CD4-positive, alpha-beta T cell treated with Interleukin-17A for 4 hours (primary cell): ENCODE data around the gene TOMM40.
A peak's percentile ranks its signal among the peaks of the same experiment; 100 is the strongest.
"Not testable (repeated sequence)": the region's sequence is repeated elsewhere in the genome, so short reads cannot be mapped to it uniquely, and the experiment has no call there.

Experiments used
- DNase-seq: peaks from one replicate; pipeline ENCODE4 v3.0.0-alpha.2; 2020; ENCODE audit warnings: mixed read lengths

Gene TOMM40

GRCh38 chr19:44891016-44891882, at the start of gene TOMM40:
Gene TOMM40 (plus strand): TSS chr19:44891254. CDS start chr19:44891416, 162 bp downstream.
- DNase-seq: peak; percentile 100

GRCh38 chr19:44845286-44845611, 45.8 kb upstream of the TOMM40 start:
- no peak for DNase-seq

GRCh38 chr19:44845612-44846454, 45.2 kb upstream of the TOMM40 start, which contains the start of gene NECTIN2:
Gene NECTIN2 (plus strand): TSS chr19:44846297. CDS start chr19:44846526, 229 bp downstream.
- peak; percentile 82 for DNase-seq

GRCh38 chr19:44846455-44847143, 44.5 kb upstream of the TOMM40 start:
- no peak for DNase-seq

GRCh38 chr19:44847144-44848035, 43.7 kb upstream of the TOMM40 start:
- peak; percentile 20 for DNase-seq

GRCh38 chr19:44848036-44848811, 42.8 kb upstream of the TOMM40 start:
- DNase-seq: peak; percentile 12

- no peak for DNase-seq
Observed at GRCh38 chr19:44848812-44849447, 42.1 kb upstream of the TOMM40 start.

- DNase-seq: no peak
Observed at GRCh38 chr19:44850641-44851109, 40.4 kb upstream of the TOMM40 start.

GRCh38 chr19:44851427-44851826, 39.6 kb upstream of the TOMM40 start:
- DNase-seq: no peak

- no peak for DNase-seq
Observed at GRCh38 chr19:44855606-44856005, 35.4 kb upstream of the TOMM40 start.

- DNase-seq: no peak
Observed at GRCh38 chr19:44856421-44857083, 34.5 kb upstream of the TOMM40 start.

GRCh38 chr19:44857837-44858236, 33.2 kb upstream of the TOMM40 start:
- DNase-seq: no peak

- DNase-seq: not testable (repeated sequence)
Observed at GRCh38 chr19:44861576-44861975, 29.5 kb upstream of the TOMM40 start.

- DNase-seq: no peak
Observed at GRCh38 chr19:44863990-44864389, 27.1 kb upstream of the TOMM40 start.

- DNase-seq: no peak
Observed at GRCh38 chr19:44865196-44865767, 25.8 kb upstream of the TOMM40 start.

- no peak for DNase-seq
Observed at GRCh38 chr19:44866664-44867063, 24.4 kb upstream of the TOMM40 start.

- no peak for DNase-seq
Observed at GRCh38 chr19:44867578-44867977, 23.5 kb upstream of the TOMM40 start.

GRCh38 chr19:44869733-44870470, 21.2 kb upstream of the TOMM40 start:
- no peak for DNase-seq

GRCh38 chr19:44871809-44872208, 19.2 kb upstream of the TOMM40 start:
- DNase-seq: no peak
